NCI-H2171 (cell line): Measurements from ENCODE around the gene PITX2.
"Not testable (repeated sequence)": the region's sequence is repeated elsewhere in the genome, so short reads cannot be mapped to it uniquely, and the experiment has no call there.

Experiments used
- DNase-seq: peaks from one replicate; lab custom pipeline; 2025; lab: John Stamatoyannopoulos, UW

The PITX2 gene

DNA sequence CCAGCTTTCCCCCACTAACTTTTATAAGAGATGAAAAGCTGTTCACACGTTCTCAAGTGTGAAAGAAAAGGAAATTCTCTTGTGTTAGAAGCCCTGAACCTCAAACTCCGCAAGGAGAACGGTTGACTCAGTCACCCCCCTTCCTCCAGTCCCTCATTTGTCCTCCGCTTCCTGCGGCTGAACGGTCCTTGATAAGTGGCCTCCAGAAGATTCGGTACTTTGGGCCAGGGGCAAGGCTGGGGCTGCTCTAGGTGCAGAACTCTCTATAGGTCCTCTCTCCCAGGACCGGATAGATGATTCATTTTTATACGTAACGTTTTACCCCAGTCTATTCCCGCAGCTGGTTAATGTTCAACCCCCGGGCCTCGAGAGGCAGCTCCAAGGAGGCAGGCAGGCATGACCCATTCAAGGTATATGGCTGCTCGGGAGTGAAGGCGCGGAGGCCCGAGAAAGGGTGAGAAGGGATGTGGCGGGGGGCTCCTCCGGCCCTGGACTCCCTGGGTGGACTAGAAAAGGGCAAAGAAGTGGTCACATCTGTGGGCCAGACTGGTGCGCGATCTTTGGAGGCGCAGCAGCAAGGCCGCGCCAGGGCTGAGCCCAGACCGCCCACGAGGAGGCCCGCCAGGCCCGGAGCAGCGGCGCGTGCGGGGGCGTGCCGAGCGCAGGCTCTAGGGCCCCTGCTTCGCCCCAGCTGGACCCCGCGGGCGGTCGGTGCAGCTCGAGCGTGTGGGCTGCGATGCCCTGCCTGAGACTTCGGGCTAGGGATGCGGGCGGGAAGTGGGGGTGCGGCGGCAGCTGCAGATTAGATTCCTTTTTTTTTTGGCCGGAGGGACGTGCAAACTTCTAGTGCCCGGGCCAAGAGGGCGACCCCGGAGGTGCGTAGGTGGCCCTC is 11.7 kb downstream of the PITX2 start:
- no peak for DNase-seq

DNA sequence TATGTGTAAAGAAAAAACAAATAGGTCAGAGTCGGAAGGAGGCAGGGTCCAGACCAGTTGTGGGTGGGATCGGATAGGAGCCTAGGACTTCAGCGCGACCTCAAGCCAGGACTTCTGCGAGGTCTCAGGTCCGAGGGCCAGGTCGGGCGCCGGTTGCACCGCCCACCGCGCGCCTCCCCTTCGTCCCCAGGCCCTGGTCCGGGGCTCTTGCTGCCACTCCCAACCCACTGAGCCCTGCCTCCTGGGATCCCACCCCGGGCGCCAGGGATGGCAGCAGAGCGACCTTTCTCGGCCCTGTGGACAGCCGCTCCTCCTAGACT is 12.3 kb downstream of the PITX2 start:
- DNase-seq = no peak

DNA sequence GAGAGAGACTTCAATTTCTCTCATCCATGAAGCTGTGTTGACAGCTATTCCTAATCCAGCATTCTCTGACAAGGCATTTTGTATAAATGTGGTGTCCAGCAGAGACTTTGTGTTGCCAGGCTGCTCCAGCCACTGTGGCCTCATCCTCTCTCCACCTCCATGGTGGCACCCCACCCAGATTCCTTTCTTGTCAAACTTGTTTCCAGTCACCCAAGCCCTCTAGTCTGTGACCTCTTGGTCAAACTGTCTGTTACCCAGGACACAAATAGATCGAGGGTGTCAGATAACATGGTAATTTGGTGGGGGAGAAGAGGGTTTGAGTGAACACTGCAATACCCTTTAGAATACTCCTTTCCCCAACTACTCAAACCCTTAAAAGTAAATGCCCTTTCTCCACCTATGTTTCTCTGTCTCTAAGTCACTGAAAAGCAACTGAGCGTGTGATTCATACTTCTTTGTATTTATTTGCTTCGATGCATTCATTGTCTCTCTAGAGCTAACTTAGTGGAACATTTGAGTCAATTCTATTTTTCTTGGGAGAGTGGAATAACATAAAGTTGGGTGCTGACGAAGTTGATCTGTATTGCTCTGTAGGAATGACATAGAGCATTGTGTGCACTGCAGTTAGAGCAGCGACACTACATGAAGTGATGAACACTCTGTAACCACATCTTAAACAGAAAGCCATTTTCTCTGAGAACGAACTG is 13.7 kb downstream of the PITX2 start:
- DNase-seq = no peak

- DNase-seq = no peak
Measured at GRCh38 chr4:110605077-110605476, 17.8 kb downstream of the PITX2 start.

- no peak for DNase-seq
Measured at GRCh38 chr4:110602061-110602460, 20.8 kb downstream of the PITX2 start.

DNA sequence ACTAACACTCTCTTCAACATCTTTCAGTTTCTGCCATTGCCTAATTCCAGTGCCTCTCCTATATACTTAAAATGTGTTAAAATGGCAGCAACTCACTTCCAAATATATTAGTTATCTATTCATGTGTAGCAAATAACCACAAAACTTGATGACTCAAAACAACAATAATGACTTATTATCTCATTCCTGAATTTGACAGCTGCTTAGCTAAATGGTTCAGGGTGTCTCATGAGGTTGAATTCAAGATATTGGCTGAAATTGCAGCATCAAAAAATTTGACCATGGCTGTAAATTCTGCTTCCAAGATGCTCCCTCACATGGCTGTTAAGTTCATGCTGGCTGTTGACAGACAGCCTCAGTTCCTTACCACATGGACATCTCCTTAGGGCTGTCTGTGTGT is 25.3 kb downstream of the PITX2 start:
- DNase-seq = no peak

DNA sequence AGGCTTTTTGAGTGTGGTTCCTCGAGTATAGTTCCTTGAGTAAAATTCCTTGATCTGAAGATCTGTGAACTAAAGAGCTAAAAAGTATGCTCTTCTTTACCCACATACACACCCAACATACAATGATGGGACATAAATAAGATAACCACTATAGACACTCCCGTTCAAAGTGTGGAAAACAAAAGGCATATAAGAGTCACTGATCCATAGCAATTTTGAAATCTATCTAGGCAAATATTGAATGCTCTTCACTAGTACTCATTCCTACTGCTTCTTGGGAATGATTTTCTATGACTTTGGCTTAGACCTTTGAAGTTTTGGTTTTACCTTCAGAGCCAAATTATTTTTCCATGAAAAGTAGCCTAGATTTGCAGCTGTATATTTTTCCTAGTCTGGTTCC is 26.4 kb downstream of the PITX2 start:
- no peak for DNase-seq

DNA sequence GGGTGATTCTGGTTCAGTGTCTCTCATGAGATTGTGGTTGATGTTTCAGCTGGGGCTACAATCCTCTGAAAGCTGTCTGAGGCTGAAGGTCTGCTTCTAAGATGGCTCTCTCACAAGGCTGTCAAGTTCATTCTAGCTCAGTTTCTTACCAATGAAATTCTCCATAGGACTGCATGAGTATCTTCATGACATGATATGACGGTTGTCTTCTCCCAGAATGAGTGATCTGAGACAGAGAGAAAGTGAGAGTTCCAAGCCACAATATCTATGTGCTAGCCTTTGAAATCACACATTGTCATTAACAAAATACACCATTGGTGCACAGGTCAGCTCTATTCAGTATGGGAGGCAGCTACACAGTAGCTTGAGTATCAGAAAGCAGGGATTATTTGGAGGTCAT is 27.3 kb downstream of the PITX2 start:
- DNase-seq = no peak

GRCh38 chr4:110589297-110589696 is 33.6 kb downstream of the PITX2 start:
- DNase-seq = no peak

DNA sequence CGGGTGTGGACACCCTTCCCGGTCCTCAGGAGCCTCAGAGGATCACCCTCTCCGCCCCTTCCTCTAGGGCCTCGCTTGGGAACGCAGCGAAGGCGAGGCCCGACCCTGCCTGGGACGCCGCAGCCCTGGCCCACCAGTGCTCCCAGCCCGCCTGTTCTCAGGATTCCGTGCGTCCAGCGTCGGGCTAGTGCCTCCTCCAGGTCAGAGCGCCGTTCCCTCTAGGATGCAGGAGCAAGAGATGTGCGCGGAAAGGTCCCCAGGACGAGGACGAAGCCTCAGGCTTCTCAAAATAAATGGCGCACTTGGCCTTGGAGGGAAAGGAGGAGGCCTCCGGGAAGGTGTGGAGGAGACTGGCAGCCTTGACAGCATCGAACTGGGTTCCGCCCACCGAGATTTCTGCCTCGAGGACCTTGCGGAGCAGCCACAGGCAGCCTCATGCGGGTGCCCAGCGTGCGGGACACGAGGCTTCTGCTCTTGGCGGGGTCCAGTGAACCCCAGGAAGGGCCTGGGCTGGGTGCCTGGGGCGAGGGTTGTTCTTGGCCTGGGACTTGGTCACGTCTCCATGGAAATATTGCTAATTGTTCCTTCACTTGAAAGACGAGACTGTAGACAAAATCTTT is 35.1 kb downstream of the PITX2 start:
- DNase-seq = no peak

DNA sequence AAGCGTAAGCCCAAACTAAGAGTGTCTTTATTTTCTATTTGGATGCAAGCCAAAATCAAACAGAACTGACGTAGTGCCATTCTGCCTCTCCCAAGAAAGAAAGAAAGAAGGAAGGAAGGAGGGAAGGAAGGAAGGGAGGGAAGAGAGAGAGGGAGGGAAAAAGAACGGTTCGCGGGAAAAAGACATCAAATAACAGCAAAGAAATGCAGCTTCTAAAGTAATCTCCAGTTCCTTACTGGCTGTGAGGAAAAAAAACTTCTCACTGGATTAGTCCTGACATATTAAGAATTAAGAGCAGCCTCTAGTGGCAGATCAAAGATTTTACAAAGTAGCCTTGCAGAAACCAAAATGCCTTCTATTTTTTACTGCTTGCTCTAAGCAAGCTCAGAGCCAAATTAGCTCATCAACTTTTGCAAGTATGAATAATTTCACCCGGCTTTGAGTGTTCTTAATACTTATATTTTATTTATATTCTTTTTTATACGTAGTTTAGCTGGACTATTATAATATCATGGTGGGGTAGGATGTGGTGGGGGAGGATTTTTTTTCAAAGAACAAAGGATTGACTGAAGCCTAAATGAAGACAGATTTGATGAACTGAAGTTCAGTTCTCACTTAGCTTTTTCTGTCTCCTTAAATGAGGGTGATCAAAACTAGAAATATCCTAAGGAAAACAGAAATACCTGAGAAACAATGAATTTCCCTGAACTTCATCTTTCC is 36.6 kb downstream of the PITX2 start:
- DNase-seq = no peak

GRCh38 chr4:110576696-110577095 is 46.2 kb downstream of the PITX2 start:
- not testable (repeated sequence) for DNase-seq
